Effector memory CD4-positive, alpha-beta T cell (primary cell): Measurements from ENCODE around the gene PRKCB.
A peak's percentile ranks its signal among the peaks of the same experiment; 100 is the strongest.

Experiments
- DNase-seq, 3 donors: peaks; one replicate each; pipeline ENCODE4 v3.0.0-alpha.2; 2020
- H3K27ac ChIP-seq: 2 replicates; pipeline ENCODE4 v1.7.0; 2013; ENCODE audit warnings: mild to moderate bottlenecking, low read length, moderate library complexity; ENCODE audit not compliant: insufficient read depth, poor library complexity, severe bottlenecking
- H3K27me3 ChIP-seq: replicated peaks from 2 replicates; pipeline ENCODE4 v1.7.0; 2013; ENCODE audit warnings: mild to moderate bottlenecking, low read length; ENCODE audit not compliant: insufficient read depth, control insufficient read depth, poor library complexity, severe bottlenecking
- H3K36me3 ChIP-seq: 2 replicates; pipeline ENCODE4 v1.7.0; 2013; ENCODE audit warnings: mild to moderate bottlenecking, low read length, moderate library complexity; ENCODE audit not compliant: control insufficient read depth, insufficient read depth
- H3K4me1 ChIP-seq: 2 replicates; pipeline ENCODE4 v1.7.0; 2013; ENCODE audit warnings: low read length, mild to moderate bottlenecking; ENCODE audit not compliant: control insufficient read depth, insufficient read depth, poor library complexity, severe bottlenecking
- H3K4me3 ChIP-seq: 2 replicates; pipeline ENCODE4 v1.7.0; 2013; ENCODE audit warnings: low read length, low read depth, mild to moderate bottlenecking; ENCODE audit not compliant: insufficient read depth, poor library complexity, severe bottlenecking
- H3K9me3 ChIP-seq: 2 replicates; pipeline ENCODE4 v1.7.0; 2013; ENCODE audit warnings: mild to moderate bottlenecking, low read length, moderate library complexity; ENCODE audit not compliant: control insufficient read depth

The PRKCB gene

DNA sequence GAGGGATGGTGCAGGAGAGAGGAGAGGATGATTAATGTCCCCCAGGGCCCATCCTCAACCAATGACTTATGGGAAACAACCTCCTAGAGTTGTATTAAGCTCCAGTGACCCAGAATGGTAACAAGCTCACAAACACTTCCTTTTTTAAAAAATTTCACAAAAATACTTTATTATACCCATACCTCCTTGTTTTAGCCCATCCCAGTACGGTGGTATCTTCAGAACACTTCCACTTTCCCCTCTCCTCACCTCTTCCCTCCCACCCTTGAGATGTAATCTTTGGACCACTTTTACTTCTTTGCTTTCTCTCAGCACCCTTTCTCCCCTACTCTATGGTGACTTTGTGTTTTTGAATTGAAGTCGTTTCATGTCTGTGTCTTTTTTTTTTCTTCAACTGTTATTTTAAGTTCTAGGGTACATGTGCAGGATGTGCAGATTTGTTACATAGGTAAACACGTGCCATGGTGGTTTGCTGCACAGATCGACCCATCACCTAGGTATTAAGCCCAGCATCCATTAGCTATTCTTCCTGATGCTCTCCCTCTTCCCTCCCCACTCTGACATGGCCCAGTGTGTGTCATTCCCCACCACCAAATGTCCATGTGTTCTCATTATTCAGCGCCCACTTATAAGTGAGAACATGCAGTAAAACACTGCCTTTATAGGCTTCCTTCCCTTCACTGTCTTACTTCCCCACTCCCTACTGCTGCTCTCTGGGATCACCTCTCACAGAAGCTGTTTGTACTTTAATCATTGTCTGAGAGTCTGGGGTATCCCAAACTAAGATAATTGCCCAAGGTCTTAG lies 124.5 kb downstream of the PRKCB start:
- DNase-seq: no peak
- Histone ChIP-seq H3K27ac (peak overlapping the region; percentile 1), H3K27me3 (no peaks in the 10 kb centered on the region), H3K4me1 (peaks cover 17% of the 10 kb centered on the region), H3K4me3 (no peak overlapping the region), H3K9me3 (no peaks in the 10 kb centered on the region), H3K36me3 (peaks cover 6% of the 10 kb centered on the region)

DNA sequence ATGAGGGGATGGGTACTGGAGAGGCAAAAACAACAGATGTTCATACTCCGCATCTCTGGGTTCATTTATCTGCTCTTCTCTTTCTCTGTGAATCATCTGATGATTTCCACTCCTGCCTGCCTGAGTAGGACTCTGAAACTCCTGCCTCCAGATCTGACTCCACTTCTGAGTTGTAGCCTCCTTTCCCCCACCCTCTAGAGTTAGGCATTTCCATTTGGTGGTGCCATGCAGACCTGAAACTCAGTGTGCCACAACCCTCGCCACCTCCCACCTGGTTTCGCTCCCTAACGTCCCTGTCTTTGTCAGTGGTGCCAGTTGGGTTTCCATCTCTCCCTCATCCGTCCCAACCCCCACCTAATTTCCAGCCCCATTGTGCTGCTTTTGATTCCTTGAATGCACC lies 126.2 kb downstream of the PRKCB start:
- DNase-seq: no peak
- Histone ChIP-seq H3K27me3 (no peaks in the 10 kb centered on the region), H3K9me3 (no peaks in the 10 kb centered on the region), H3K4me3 (no peak overlapping the region), H3K36me3 (peaks cover 6% of the 10 kb centered on the region), H3K27ac (no peak overlapping the region), H3K4me1 (peaks cover 11% of the 10 kb centered on the region)

DNA sequence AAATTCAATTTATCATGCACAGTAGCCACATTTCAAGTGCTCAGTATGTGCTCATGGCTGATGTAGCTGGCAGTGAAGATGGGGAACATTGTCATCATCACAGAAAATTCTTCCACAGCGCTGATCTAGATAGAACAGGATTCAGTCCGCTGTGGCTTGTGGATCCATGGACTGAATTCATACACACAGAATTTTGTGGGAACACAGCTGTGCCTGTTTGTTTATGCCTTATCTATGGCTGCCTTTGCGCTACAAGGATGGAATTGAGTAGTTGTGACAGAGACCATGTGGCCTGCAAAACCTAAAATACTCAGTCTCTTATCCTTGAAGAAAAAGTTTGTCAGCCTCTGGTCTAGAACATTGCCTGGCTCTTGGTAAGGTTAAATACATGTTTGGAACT lies 128.4 kb downstream of the PRKCB start:
- no peak for DNase-seq
- no peak overlapping the region for H3K27ac ChIP-seq
- H3K9me3 ChIP-seq: no peaks in the 10 kb centered on the region
- H3K4me3 ChIP-seq: no peak overlapping the region
- peaks cover 8% of the 10 kb centered on the region for H3K4me1 ChIP-seq
- H3K27me3 ChIP-seq: no peaks in the 10 kb centered on the region
- peaks cover 6% of the 10 kb centered on the region for H3K36me3 ChIP-seq

DNA sequence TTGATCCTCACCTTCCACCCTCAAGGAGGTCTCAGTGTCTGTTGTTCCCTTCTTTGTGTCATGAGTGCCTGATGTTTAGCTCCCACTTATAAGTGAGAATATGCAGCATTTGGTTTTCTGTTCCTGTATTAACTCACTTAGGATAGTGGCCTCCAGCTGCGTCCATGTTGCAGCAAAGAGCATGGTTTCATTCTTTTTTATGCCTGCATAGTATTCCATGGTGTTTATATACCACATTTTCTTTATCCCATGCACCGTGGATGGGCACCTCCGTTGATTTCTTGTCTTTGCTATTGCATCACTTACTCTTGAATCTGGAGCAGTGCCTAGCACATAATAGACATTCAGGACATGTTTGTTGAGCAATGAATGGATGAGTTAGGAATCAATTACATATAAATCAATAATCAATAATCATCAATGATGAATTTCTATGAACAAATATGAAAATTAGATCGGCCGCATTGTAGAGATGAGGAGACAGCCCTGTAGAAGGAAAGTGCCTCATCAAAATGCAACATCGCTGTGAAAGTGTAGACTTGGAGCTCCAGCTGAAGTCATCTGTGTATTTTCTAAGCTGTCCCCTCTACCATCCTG lies 129.5 kb downstream of the PRKCB start:
- no peak overlapping the region for H3K4me3 ChIP-seq
- peaks cover under 1% of the 10 kb centered on the region for H3K4me1 ChIP-seq
- no peak overlapping the region for H3K27ac ChIP-seq

DNA sequence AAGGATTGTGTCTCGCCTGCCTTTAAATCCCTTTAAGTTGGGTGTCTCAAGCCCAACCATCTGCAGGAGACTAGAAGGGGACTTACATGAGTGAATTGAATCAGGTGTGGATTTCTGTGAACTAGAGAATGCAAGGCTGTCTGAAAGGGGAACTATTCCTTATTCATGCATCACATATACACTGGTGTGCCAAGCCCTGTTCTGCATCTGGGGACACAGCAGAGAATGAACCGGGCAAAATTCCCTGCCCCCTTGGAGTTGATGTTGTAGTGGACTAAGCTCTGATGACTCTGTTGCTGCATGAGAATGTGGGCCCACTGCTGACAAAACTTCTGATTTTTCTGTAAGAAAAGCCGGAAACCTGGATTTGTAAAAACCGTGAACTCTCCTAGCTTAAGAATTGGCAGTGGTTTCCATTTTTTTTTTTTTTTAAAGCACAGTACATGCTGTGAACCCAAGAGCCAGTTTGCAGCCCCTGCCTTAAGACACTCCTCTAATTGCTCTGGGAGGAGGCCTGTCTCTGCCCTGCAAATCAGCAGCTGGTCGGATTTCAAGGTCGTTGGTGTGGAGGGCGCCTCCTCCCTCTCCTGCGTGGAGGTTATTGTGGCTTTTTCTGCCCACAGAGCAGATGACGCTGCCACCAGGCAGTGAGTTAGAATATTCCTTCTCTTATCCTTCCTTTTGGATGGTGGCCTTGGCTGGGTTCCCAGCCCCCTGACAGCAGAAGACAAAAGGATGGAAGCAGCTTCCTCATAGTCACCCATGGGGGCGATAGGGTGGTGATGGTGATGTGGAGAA lies 131.0 kb downstream of the PRKCB start:
- H3K27ac ChIP-seq: no peak overlapping the region
- DNase-seq: no peak
- H3K9me3 ChIP-seq: no peaks in the 10 kb centered on the region
- H3K4me1 ChIP-seq: no peaks in the 10 kb centered on the region
- no peak overlapping the region for H3K4me3 ChIP-seq
- H3K27me3 ChIP-seq: no peaks in the 10 kb centered on the region
- peaks cover 6% of the 10 kb centered on the region for H3K36me3 ChIP-seq

More for the DNA sequence above, 129.5 kb downstream of the PRKCB start:
- Histone ChIP-seq H3K9me3 (no peaks in the 10 kb centered on the region), H3K36me3 (peaks cover 6% of the 10 kb centered on the region), H3K27me3 (no peaks in the 10 kb centered on the region)
- no peak for DNase-seq

DNA sequence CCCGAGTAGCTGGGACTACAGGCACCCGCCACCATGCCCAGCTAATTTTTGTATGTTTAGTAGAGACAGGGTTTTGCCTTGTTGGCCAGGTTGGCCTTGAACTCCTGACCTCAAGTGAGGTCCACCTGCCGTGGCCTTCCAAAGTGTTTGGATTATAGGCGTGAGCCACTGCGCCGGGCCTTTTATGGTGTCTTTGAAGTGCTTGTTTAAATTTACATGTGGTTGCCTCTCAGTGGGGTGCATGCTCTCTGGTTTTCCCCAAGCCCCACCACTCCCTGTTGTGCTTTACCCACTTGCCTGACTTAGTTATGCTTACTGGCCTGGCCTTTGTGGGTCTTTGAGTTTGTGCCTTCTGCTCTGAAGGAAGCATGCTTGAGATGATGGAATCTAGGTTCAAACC lies 132.0 kb downstream of the PRKCB start:
- Histone ChIP-seq H3K9me3 (no peaks in the 10 kb centered on the region), H3K4me3 (no peak overlapping the region), H3K4me1 (no peaks in the 10 kb centered on the region), H3K27me3 (no peaks in the 10 kb centered on the region), H3K36me3 (peaks cover 6% of the 10 kb centered on the region), H3K27ac (no peak overlapping the region)
- DNase-seq: no peak

DNA sequence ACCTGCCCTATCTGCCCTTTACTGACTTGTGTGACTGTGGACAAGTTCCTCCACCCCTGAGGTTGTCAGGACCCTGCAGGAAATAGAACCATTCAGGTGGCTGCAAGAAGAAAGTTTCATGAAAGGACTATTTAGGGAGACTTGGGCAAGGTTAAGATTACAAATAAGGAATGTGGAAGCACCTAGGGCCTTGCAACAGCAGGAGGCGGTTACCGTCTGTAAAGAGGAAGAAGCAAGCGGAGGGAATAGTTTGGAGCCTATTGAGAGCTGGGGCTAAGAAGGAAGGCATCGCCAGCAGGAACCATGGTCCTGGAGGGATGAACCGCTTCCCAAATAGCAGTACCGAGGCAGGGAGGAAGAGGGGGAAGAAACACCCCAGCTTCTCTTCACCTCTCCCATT lies 132.4 kb downstream of the PRKCB start:
- Histone ChIP-seq H3K27ac (no peak overlapping the region), H3K9me3 (no peaks in the 10 kb centered on the region), H3K4me3 (no peak overlapping the region), H3K36me3 (peaks cover 6% of the 10 kb centered on the region), H3K4me1 (no peaks in the 10 kb centered on the region), H3K27me3 (no peaks in the 10 kb centered on the region)
- no peak for DNase-seq

DNA sequence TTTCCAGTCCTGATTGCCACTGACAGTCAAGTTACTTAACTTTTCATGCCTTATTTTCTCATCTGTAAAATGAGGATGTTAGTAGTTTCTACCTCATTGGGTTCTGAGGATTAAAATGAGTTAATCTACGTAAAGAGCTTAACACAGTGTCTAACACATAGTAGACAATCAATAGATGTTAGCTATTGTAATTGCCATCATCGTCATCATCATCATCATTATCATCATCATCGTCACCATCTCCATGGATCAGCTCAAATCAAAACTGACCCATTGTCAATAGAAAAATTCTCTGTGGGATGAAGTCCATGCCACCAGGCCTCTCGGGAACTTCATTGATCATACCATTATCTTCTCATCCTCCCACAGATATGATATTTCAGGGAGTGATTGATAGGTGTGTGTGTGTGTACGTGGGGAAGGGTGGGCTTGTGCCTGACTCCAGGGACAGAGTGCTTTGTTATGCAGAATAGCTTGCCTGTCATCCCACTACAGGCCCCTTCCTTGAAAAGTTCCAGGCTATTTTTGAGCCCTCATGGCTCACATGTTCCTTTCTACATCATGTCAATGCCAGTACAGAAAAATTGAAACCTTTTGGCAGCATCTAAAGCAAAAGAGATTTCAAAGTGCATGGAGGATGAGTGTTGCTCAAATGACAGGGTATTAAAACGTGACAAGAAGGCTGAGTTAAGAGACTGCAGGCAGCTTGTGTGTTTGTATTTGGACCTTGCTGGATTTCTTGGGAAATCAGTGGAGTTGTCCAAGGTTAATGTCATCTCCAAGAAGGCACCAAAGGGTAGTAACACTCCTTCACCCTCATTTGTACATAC lies 133.9 kb downstream of the PRKCB start:
- no peak for DNase-seq
- H3K27ac ChIP-seq: no peak overlapping the region
- H3K36me3 ChIP-seq: no peaks in the 10 kb centered on the region
- H3K27me3 ChIP-seq: no peaks in the 10 kb centered on the region
- H3K4me3 ChIP-seq: no peak overlapping the region
- no peaks in the 10 kb centered on the region for H3K9me3 ChIP-seq
- H3K4me1 ChIP-seq: no peaks in the 10 kb centered on the region

DNA sequence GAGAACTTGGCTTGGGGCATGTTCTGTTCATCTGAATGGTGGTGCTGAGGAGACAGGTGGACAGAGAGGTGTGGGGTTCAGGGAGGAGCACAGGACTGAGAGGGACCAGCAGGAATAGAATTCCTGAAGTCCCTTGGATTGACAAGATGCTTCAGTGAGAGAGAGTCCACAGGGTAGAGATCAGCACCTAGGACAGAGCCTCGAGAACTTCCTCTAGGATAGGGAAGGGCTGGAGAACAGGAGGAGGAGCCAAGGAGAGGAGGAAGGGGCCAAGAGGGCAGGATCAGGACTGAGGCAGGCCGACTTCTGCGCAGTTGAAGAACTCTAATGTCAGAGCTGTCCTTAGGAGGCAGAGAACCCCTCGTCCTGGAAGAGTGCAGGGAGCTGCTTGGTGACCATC lies 138.4 kb downstream of the PRKCB start:
- no peak overlapping the region for H3K4me3 ChIP-seq
- H3K27me3 ChIP-seq: no peaks in the 10 kb centered on the region
- no peaks in the 10 kb centered on the region for H3K36me3 ChIP-seq
- H3K9me3 ChIP-seq: no peaks in the 10 kb centered on the region
- H3K27ac ChIP-seq: no peak overlapping the region
- DNase-seq: no peak
- H3K4me1 ChIP-seq: no peaks in the 10 kb centered on the region
